Cardiac fibroblast (primary cell): ENCODE results near the gene RNGTT.
"Not testable (repeated sequence)": the region's sequence is repeated elsewhere in the genome, so short reads cannot be mapped to it uniquely, and the experiment has no call there.

ENCODE experiments used
- DNase-seq, 2 donors: peaks; one replicate each; pipeline versions ENCODE4 v3.0.0 to v3.0.0-alpha.2; 2010; ENCODE audit warnings: low read depth in 2 of 2
- H3K4me3 ChIP-seq, 2 donors: replicated peaks in 1 of 2; 1 replicate in 1 of 2; 2 replicates in 1 of 2; pipeline ENCODE4 v1.5.1; 2011; ENCODE audit warnings: low read depth in 2 of 2, low read length in 2 of 2, mild to moderate bottlenecking in 2 of 2, moderate library complexity in 1 of 2
- CTCF ChIP-seq: IDR thresholded peaks from one replicate; pipeline ENCODE4 v1.5.1; 2011; ENCODE audit warnings: low read depth, mild to moderate bottlenecking, low read length, inconsistent platforms

The RNGTT gene

GRCh38 chr6:88985901-88986300, 22.5 kb upstream of the RNGTT start:
- no peak for DNase-seq
- no peak for TF ChIP-seq CTCF
- H3K4me3 ChIP-seq, result no peak overlapping the region

- no peak overlapping the region for H3K4me3 ChIP-seq
- no peak for TF ChIP-seq CTCF
- no peak for DNase-seq
Measured at GRCh38 chr6:88984606-88985005, 21.2 kb upstream of the RNGTT start.

- no peak overlapping the region for H3K4me3 ChIP-seq
- no peak for TF ChIP-seq CTCF
- DNase-seq, result no peak
Measured at GRCh38 chr6:88984152-88984551, 20.7 kb upstream of the RNGTT start.

DNA sequence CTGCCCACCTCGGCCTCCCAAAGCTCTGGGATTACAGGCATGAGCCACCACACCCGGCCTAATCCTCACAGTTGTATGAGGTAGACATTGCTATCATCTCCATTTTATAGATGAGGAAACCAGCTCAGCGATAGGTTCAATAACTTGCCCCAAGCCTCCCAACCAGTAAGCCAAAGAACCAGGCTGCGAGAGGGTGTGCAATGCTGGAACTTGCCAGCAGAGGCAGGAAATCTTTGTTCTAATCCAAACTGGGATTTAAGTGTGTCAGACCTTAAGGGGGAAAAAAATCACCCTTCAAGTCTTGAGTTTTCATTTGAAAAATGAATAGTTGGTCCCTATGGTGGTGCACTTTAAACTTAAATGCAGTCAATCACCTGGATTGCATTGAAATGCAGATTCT, 20.1 kb upstream of the RNGTT start:
- TF ChIP-seq CTCF, result peak; percentile 79
- no peak overlapping the region for H3K4me3 ChIP-seq
- DNase-seq, result peak; percentile 64 to 77

DNA sequence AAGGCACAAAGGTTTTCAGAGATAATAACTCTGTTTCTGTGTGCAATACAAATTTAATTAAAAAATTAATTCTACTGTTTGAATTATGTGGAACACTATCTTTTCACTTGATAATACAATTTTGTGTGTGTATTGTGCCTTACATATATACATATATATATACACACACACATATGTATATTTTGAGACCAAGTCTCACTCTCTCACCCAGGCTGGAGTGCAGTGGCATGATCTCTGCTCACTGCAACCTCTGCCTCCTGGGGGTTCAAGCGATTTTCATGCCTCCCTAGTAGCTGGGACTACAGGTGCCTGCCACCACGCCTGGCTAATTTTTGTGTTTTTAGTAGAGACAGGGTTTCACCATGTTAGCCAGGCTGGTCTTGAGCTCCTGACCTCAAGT, 19.7 kb upstream of the RNGTT start:
- not testable (repeated sequence) for DNase-seq, H3K4me3 ChIP-seq

GRCh38 chr6:88982720-88983119, 19.3 kb upstream of the RNGTT start:
- no peak overlapping the region for H3K4me3 ChIP-seq
- peak; percentile 87 to 92 for DNase-seq
- TF ChIP-seq CTCF, result peak; percentile 49

- DNase-seq, result no peak
- H3K4me3 ChIP-seq, result no peak overlapping the region
- TF ChIP-seq CTCF, result no peak
Measured at GRCh38 chr6:88975369-88975768, 12.0 kb upstream of the RNGTT start.
